ENCODE results near the gene MEIOSIN.
A peak's percentile ranks its signal among the peaks of the same experiment; 100 is the strongest.

Gene MEIOSIN

GRCh38 chr19:45758921-45759320, 25.7 kb downstream of the MEIOSIN start:
- no peaks in the 10 kb centered on the region; the same call in 1 of the 2 replicates for H3K4me1 ChIP-seq (ENCODE audit: insufficient read depth, low read length)
- no peak overlapping the region for H3K4me3 ChIP-seq (ENCODE audit: low read length)
- H3K27ac ChIP-seq (ENCODE audit: low read length), result no peak overlapping the region
- no peaks in the 10 kb centered on the region for H3K36me3 ChIP-seq (ENCODE audit: insufficient read depth, low read depth, low read length)
- no peak overlapping the region for H3K9ac ChIP-seq (ENCODE audit: low read depth, low read length)
- H3K9me3 ChIP-seq (ENCODE audit: insufficient read depth, low read depth, low read length), result no peaks in the 10 kb centered on the region
- no peaks in the 10 kb centered on the region; the same call in 1 of the 2 replicates for H3K27me3 ChIP-seq (ENCODE audit: insufficient read depth, low read length)

GRCh38 chr19:45761714-45762113, 28.5 kb downstream of the MEIOSIN start:
- Histone ChIP-seq H3K27me3 (ENCODE audit: insufficient read depth, low read length) (no peaks in the 10 kb centered on the region; the same call in 1 of the 2 replicates), H3K4me1 (ENCODE audit: insufficient read depth, low read length) (peaks cover 13% of the 10 kb centered on the region; the same call in 1 of the 2 replicates), H3K9me3 (ENCODE audit: insufficient read depth, low read depth, low read length) (no peaks in the 10 kb centered on the region), H3K27ac (ENCODE audit: low read length) (no peak overlapping the region), H3K9ac (ENCODE audit: low read depth, low read length) (no peak overlapping the region), H3K36me3 (ENCODE audit: insufficient read depth, low read depth, low read length) (no peaks in the 10 kb centered on the region), H3K4me3 (ENCODE audit: low read length) (no peak overlapping the region)

GRCh38 chr19:45762870-45763631, 29.8 kb downstream of the MEIOSIN start:
- Histone ChIP-seq H3K36me3 (ENCODE audit: insufficient read depth, low read depth, low read length) (no peaks in the 10 kb centered on the region), H3K4me1 (ENCODE audit: insufficient read depth, low read length) (peaks cover 16% of the 10 kb centered on the region; the same call in 1 of the 2 replicates), H3K9ac (ENCODE audit: low read depth, low read length) (no peak overlapping the region), H3K27me3 (ENCODE audit: insufficient read depth, low read length) (no peaks in the 10 kb centered on the region; the same call in 1 of the 2 replicates), H3K9me3 (ENCODE audit: insufficient read depth, low read depth, low read length) (no peaks in the 10 kb centered on the region), H3K27ac (ENCODE audit: low read length) (no peak overlapping the region), H3K4me3 (ENCODE audit: low read length) (no peak overlapping the region)

- Histone ChIP-seq H3K9ac (ENCODE audit: low read depth, low read length) (peak overlapping the region; percentile 8; the same call in 1 of the 2 replicates), H3K27me3 (ENCODE audit: insufficient read depth, low read length) (no peaks in the 10 kb centered on the region; the same call in 1 of the 2 replicates), H3K36me3 (ENCODE audit: insufficient read depth, low read depth, low read length) (no peaks in the 10 kb centered on the region), H3K9me3 (ENCODE audit: insufficient read depth, low read depth, low read length) (no peaks in the 10 kb centered on the region), H3K27ac (ENCODE audit: low read length) (no peak overlapping the region), H3K4me1 (ENCODE audit: insufficient read depth, low read length) (peaks cover 16% of the 10 kb centered on the region; the same call in 1 of the 2 replicates), H3K4me3 (ENCODE audit: low read length) (no peak overlapping the region)
These were observed 30.6 kb downstream of the MEIOSIN start for GRCh38 chr19:45763691-45764294.

GRCh38 chr19:45764475-45764874, 31.2 kb downstream of the MEIOSIN start:
- Histone ChIP-seq H3K4me1 (ENCODE audit: insufficient read depth, low read length) (peaks cover 16% of the 10 kb centered on the region; the same call in 1 of the 2 replicates), H3K4me3 (ENCODE audit: low read length) (no peak overlapping the region; the same call in 1 of the 2 replicates), H3K9me3 (ENCODE audit: insufficient read depth, low read depth, low read length) (no peaks in the 10 kb centered on the region), H3K27ac (ENCODE audit: low read length) (no peak overlapping the region), H3K27me3 (ENCODE audit: insufficient read depth, low read length) (no peaks in the 10 kb centered on the region; the same call in 1 of the 2 replicates), H3K36me3 (ENCODE audit: insufficient read depth, low read depth, low read length) (no peaks in the 10 kb centered on the region), H3K9ac (ENCODE audit: low read depth, low read length) (peak overlapping the region; percentile 8; the same call in 1 of the 2 replicates)

- no peak overlapping the region; the same call in 1 of the 2 replicates for H3K4me3 ChIP-seq (ENCODE audit: low read length)
- peak overlapping the region; percentile 8; the same call in 1 of the 2 replicates for H3K9ac ChIP-seq (ENCODE audit: low read depth, low read length)
- H3K4me1 ChIP-seq (ENCODE audit: insufficient read depth, low read length), result peaks cover 16% of the 10 kb centered on the region; the same call in 1 of the 2 replicates
- H3K27me3 ChIP-seq (ENCODE audit: insufficient read depth, low read length), result no peaks in the 10 kb centered on the region; the same call in 1 of the 2 replicates
- H3K9me3 ChIP-seq (ENCODE audit: insufficient read depth, low read depth, low read length), result no peaks in the 10 kb centered on the region
- no peaks in the 10 kb centered on the region for H3K36me3 ChIP-seq (ENCODE audit: insufficient read depth, low read depth, low read length)
- H3K27ac ChIP-seq (ENCODE audit: low read length), result no peak overlapping the region
These were observed 31.9 kb downstream of the MEIOSIN start for GRCh38 chr19:45764945-45765701.

- Histone ChIP-seq H3K4me3 (ENCODE audit: low read length) (no peak overlapping the region), H3K9ac (ENCODE audit: low read depth, low read length) (no peak overlapping the region), H3K27ac (ENCODE audit: low read length) (no peak overlapping the region), H3K36me3 (ENCODE audit: insufficient read depth, low read depth, low read length) (no peaks in the 10 kb centered on the region), H3K4me1 (ENCODE audit: insufficient read depth, low read length) (peaks cover 16% of the 10 kb centered on the region; the same call in 1 of the 2 replicates), H3K27me3 (ENCODE audit: insufficient read depth, low read length) (no peaks in the 10 kb centered on the region; the same call in 1 of the 2 replicates), H3K9me3 (ENCODE audit: insufficient read depth, low read depth, low read length) (no peaks in the 10 kb centered on the region)
These were observed 32.6 kb downstream of the MEIOSIN start for GRCh38 chr19:45765702-45766295.

- Histone ChIP-seq H3K9ac (ENCODE audit: low read depth, low read length) (no peak overlapping the region), H3K27ac (ENCODE audit: low read length) (no peak overlapping the region), H3K4me3 (ENCODE audit: low read length) (0 out of 2 replicates have a peak overlapping the region, but pooled peaks have one; percentile 96), H3K9me3 (ENCODE audit: insufficient read depth, low read depth, low read length) (no peaks in the 10 kb centered on the region), H3K36me3 (ENCODE audit: insufficient read depth, low read depth, low read length) (no peaks in the 10 kb centered on the region), H3K4me1 (ENCODE audit: insufficient read depth, low read length) (peaks cover 16% of the 10 kb centered on the region; the same call in 1 of the 2 replicates), H3K27me3 (ENCODE audit: insufficient read depth, low read length) (no peaks in the 10 kb centered on the region; the same call in 1 of the 2 replicates)
These were observed 33.1 kb downstream of the MEIOSIN start for GRCh38 chr19:45766296-45766868.

- peak overlapping the region; percentile 100; the same call in 1 of the 2 replicates for H3K9ac ChIP-seq (ENCODE audit: low read depth, low read length)
- H3K27ac ChIP-seq (ENCODE audit: low read length), result no peak overlapping the region
- H3K4me3 ChIP-seq (ENCODE audit: low read length), result peak overlapping the region; percentile 96
- no peaks in the 10 kb centered on the region; the same call in 1 of the 2 replicates for H3K27me3 ChIP-seq (ENCODE audit: insufficient read depth, low read length)
- peaks cover 16% of the 10 kb centered on the region; the same call in 1 of the 2 replicates for H3K4me1 ChIP-seq (ENCODE audit: insufficient read depth, low read length)
- H3K36me3 ChIP-seq (ENCODE audit: insufficient read depth, low read depth, low read length), result no peaks in the 10 kb centered on the region
- H3K9me3 ChIP-seq (ENCODE audit: insufficient read depth, low read depth, low read length), result no peaks in the 10 kb centered on the region
These were observed 33.7 kb downstream of the MEIOSIN start for GRCh38 chr19:45766869-45767346.

- Histone ChIP-seq H3K4me1 (ENCODE audit: insufficient read depth, low read length) (peaks cover 16% of the 10 kb centered on the region; the same call in 1 of the 2 replicates), H3K27ac (ENCODE audit: low read length) (no peak overlapping the region), H3K9ac (ENCODE audit: low read depth, low read length) (peak overlapping the region; percentile 100; the same call in 1 of the 2 replicates)
These were observed 34.2 kb downstream of the MEIOSIN start for GRCh38 chr19:45767410-45767880.

More at GRCh38 chr19:45767410-45767880, 34.2 kb downstream of the MEIOSIN start:
- Histone ChIP-seq H3K4me3 (ENCODE audit: low read length) (peak overlapping the region; percentile 96), H3K9me3 (ENCODE audit: insufficient read depth, low read depth, low read length) (no peaks in the 10 kb centered on the region), H3K36me3 (ENCODE audit: insufficient read depth, low read depth, low read length) (no peaks in the 10 kb centered on the region), H3K27me3 (ENCODE audit: insufficient read depth, low read length) (no peaks in the 10 kb centered on the region; the same call in 1 of the 2 replicates)
